HL-60 (cell line): ENCODE measurements around the gene TOGARAM1.

Experiments
- DNase-seq, 2 experiments: peaks; one replicate each; pipeline ENCODE4 v3.0.0-alpha.2; 2010 to 2020; ENCODE audit warnings: low read depth in 1 of 2, low spot score in 1 of 2
- H3K27ac ChIP-seq: fragments of 250-450 bp; sonication (Bioruptor Pico); replicated peaks from 2 replicates; pipeline ENCODE4 v1.5.1; 2020; ENCODE audit warnings: mild to moderate bottlenecking, moderate library complexity
- H3K27me3 ChIP-seq: fragments of 250-450 bp; sonication (Bioruptor Pico); 2 replicates; pipeline ENCODE4 v1.5.1; 2021; ENCODE audit warnings: mild to moderate bottlenecking, moderate library complexity; ENCODE audit not compliant: insufficient read depth, poor library complexity, severe bottlenecking
- H3K4me3 ChIP-seq: replicated peaks from 2 replicates; pipeline ENCODE4 v1.5.1; 2011; ENCODE audit warnings: mild to moderate bottlenecking, control low read depth, low read length; ENCODE audit not compliant: insufficient read depth
- GABPA ChIP-seq: IDR thresholded peaks from 2 replicates; pipeline ENCODE4 v1.6.1; 2012; ENCODE audit warnings: low read depth
- POLR2AphosphoS5 ChIP-seq: IDR thresholded peaks from 2 replicates; pipeline ENCODE4 v1.6.1; 2012; ENCODE audit warnings: low read depth
- SPI1 ChIP-seq: IDR thresholded peaks from 2 replicates; pipeline ENCODE4 v1.6.1; 2012; ENCODE audit warnings: low read depth, mild to moderate bottlenecking, borderline replicate concordance
- TF ChIP-seq, protein P1 (sequence below): IDR thresholded peaks from one replicate; pipeline ENCODE4 v1.5.1; 2011; ENCODE audit warnings: low read length, control low read depth, inconsistent platforms; ENCODE audit not compliant: insufficient read depth
- TF ChIP-seq, protein P2 (sequence below): IDR thresholded peaks from 2 replicates; pipeline ENCODE4 v1.6.1; 2012; ENCODE audit warnings: low read depth; ENCODE audit not compliant: insufficient replicate concordance

Gene TOGARAM1

GRCh38 chr14:44942436-44942835, 19.6 kb upstream of the TOGARAM1 start:
- Histone ChIP-seq H3K27ac (no peak overlapping the region), H3K4me3 (no peak overlapping the region), H3K27me3 (no peaks in the 10 kb centered on the region)
- no peak for TF ChIP-seq POLR2AphosphoS5
- TF ChIP-seq SPI1 = no peak
- no peak for TF ChIP-seq GABPA
- TF ChIP-seq, protein P1, sequence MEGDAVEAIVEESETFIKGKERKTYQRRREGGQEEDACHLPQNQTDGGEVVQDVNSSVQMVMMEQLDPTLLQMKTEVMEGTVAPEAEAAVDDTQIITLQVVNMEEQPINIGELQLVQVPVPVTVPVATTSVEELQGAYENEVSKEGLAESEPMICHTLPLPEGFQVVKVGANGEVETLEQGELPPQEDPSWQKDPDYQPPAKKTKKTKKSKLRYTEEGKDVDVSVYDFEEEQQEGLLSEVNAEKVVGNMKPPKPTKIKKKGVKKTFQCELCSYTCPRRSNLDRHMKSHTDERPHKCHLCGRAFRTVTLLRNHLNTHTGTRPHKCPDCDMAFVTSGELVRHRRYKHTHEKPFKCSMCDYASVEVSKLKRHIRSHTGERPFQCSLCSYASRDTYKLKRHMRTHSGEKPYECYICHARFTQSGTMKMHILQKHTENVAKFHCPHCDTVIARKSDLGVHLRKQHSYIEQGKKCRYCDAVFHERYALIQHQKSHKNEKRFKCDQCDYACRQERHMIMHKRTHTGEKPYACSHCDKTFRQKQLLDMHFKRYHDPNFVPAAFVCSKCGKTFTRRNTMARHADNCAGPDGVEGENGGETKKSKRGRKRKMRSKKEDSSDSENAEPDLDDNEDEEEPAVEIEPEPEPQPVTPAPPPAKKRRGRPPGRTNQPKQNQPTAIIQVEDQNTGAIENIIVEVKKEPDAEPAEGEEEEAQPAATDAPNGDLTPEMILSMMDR = no peak
- TF ChIP-seq, protein P2, sequence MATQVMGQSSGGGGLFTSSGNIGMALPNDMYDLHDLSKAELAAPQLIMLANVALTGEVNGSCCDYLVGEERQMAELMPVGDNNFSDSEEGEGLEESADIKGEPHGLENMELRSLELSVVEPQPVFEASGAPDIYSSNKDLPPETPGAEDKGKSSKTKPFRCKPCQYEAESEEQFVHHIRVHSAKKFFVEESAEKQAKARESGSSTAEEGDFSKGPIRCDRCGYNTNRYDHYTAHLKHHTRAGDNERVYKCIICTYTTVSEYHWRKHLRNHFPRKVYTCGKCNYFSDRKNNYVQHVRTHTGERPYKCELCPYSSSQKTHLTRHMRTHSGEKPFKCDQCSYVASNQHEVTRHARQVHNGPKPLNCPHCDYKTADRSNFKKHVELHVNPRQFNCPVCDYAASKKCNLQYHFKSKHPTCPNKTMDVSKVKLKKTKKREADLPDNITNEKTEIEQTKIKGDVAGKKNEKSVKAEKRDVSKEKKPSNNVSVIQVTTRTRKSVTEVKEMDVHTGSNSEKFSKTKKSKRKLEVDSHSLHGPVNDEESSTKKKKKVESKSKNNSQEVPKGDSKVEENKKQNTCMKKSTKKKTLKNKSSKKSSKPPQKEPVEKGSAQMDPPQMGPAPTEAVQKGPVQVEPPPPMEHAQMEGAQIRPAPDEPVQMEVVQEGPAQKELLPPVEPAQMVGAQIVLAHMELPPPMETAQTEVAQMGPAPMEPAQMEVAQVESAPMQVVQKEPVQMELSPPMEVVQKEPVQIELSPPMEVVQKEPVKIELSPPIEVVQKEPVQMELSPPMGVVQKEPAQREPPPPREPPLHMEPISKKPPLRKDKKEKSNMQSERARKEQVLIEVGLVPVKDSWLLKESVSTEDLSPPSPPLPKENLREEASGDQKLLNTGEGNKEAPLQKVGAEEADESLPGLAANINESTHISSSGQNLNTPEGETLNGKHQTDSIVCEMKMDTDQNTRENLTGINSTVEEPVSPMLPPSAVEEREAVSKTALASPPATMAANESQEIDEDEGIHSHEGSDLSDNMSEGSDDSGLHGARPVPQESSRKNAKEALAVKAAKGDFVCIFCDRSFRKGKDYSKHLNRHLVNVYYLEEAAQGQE = no peak
- no peak for DNase-seq

DNA sequence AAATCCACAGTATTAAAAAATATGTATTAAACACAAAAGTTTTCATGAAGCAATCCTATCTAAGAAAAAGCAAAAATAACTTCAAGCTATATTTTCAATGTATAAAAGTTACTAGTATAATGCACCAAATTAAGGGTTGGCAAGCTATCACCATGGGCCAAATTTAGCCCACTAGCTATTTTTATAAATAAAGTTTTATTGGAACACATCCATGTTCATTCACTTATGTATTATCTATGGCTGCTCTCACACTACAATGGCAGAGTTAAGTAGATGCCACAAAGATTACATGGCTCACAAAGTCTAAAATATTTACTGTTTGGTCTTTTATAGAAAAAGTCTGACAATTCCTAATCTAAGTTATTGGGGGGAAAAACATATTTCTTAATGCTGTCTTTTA, 17.9 kb upstream of the TOGARAM1 start:
- Histone ChIP-seq H3K4me3 (no peak overlapping the region), H3K27me3 (no peaks in the 10 kb centered on the region), H3K27ac (no peak overlapping the region)
- no peak for TF ChIP-seq SPI1
- TF ChIP-seq, protein P2 = no peak
- no peak for TF ChIP-seq POLR2AphosphoS5
- TF ChIP-seq, protein P1 = no peak
- TF ChIP-seq GABPA = no peak
- DNase-seq = no peak

DNA sequence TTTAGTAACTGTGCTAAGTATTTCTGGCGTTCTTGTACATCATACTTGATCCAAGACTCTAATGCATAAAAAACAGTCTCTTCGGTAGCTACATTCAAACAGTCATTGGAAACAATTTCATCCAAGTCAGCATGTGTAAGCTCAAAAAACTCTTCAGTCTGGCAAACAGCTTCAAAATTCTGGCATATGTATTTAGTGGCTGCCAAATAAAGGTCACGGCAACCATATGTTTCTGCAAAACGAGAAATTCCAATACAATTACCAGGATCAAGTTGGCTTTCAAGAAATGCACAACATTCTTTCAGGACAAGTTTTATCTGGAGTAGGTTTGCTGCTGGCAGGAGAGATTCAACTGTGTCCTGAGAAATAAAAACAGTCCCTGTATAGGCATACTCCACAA, 16.7 kb upstream of the TOGARAM1 start:
- TF ChIP-seq, protein P2 = no peak
- no peak for TF ChIP-seq SPI1
- TF ChIP-seq, protein P1 = no peak
- TF ChIP-seq POLR2AphosphoS5 = no peak
- no peak for TF ChIP-seq GABPA
- DNase-seq = no peak

More for the DNA sequence above, 16.7 kb upstream of the TOGARAM1 start:
- Histone ChIP-seq H3K27me3 (no peaks in the 10 kb centered on the region), H3K4me3 (no peak overlapping the region), H3K27ac (no peak overlapping the region)
